CD14-positive monocyte (primary cell): ENCODE measurements around the gene CD276. TPM values are rescaled to one million over a fixed set of nuclear protein-coding genes. Genes with fewer than 3 reads are reported as not detected.
A peak's percentile ranks its signal among the peaks of the same experiment; 100 is the strongest.

Experiments used
- DNase-seq, 3 donors: peaks; one replicate each; pipeline ENCODE4 v3.0.0-alpha.2; 2011 to 2022
- H2AFZ ChIP-seq: 2 replicates; pipeline ENCODE4 v1.6.0; 2012; ENCODE audit warnings: mild to moderate bottlenecking, low read depth, low read length, inconsistent platforms; ENCODE audit not compliant: insufficient read depth, poor library complexity, severe bottlenecking
- H3K27ac ChIP-seq, 2 donors: 1 replicate in 1 of 2; 2 replicates in 1 of 2; pipeline ENCODE4 v1.5.1; 2012 to 2013; ENCODE audit warnings: low read length in 2 of 2, control low read depth in 1 of 2, inconsistent platforms in 1 of 2, low read depth in 1 of 2, mild to moderate bottlenecking in 1 of 2
- H3K27me3 ChIP-seq, 2 donors: one replicate each; pipeline versions ENCODE4 v1.6.0 to v1.6.1; 2011 to 2013; ENCODE audit warnings: low read length in 2 of 2; ENCODE audit not compliant: control insufficient read depth in 2 of 2, insufficient read depth in 2 of 2
- H3K36me3 ChIP-seq, 2 donors: replicated peaks in 1 of 2; 1 replicate in 1 of 2; 2 replicates in 1 of 2; pipeline versions ENCODE4 v1.5.1 to v1.6.1; 2012 to 2013; ENCODE audit warnings: low read length in 2 of 2, control low read depth in 1 of 2, inconsistent platforms in 1 of 2, mild to moderate bottlenecking in 1 of 2; ENCODE audit not compliant: insufficient read depth in 2 of 2, control insufficient read depth in 1 of 2
- H3K4me1 ChIP-seq, 2 donors: 1 replicate in 1 of 2; 2 replicates in 1 of 2; pipeline versions ENCODE4 v1.5.1 to v1.6.1; 2012 to 2013; ENCODE audit warnings: low read length in 2 of 2, control low read depth in 1 of 2, inconsistent platforms in 1 of 2, mild to moderate bottlenecking in 1 of 2, moderate library complexity in 1 of 2; ENCODE audit not compliant: insufficient read depth in 2 of 2, control insufficient read depth in 1 of 2
- H3K4me2 ChIP-seq: replicated peaks from 2 replicates; pipeline ENCODE3; 2012; ENCODE audit warnings: low read length, moderate library complexity, mild to moderate bottlenecking; ENCODE audit not compliant: poor library complexity, severe bottlenecking; ENCODE audit errors: extremely low read depth
- H3K4me3 ChIP-seq, 3 experiments: fragments of 200-600 bp in 1 of 3; sonication (generic) in 1 of 3; replicated peaks in 1 of 3; 1 replicate in 2 of 3; 2 replicates in 1 of 3; pipeline ENCODE4 v1.5.1; 2011 to 2013; ENCODE audit warnings: low read length in 3 of 3, mild to moderate bottlenecking in 3 of 3, control low read depth in 2 of 3, low read depth in 2 of 3, inconsistent platforms in 1 of 3, moderate library complexity in 1 of 3
- H3K79me2 ChIP-seq: 2 replicates; pipeline ENCODE4 v1.6.0; 2012; ENCODE audit warnings: mild to moderate bottlenecking, control low read depth, inconsistent platforms, low read length, moderate library complexity; ENCODE audit not compliant: insufficient read depth
- H3K9ac ChIP-seq: 2 replicates; pipeline ENCODE4 v1.6.0; 2017; ENCODE audit warnings: low read length, mild to moderate bottlenecking; ENCODE audit not compliant: insufficient read depth, poor library complexity, severe bottlenecking
- H3K9me3 ChIP-seq, 2 donors: replicated peaks in 1 of 2; 1 replicate in 1 of 2; 2 replicates in 1 of 2; pipeline versions ENCODE4 v1.5.1 to v1.6.1; 2012 to 2013; ENCODE audit warnings: low read length in 2 of 2, control low read depth in 1 of 2; ENCODE audit not compliant: control insufficient read depth in 1 of 2, insufficient read depth in 1 of 2
- H4K20me1 ChIP-seq: 2 replicates; pipeline ENCODE4 v1.6.0; 2012; ENCODE audit warnings: mild to moderate bottlenecking, low read length, control low read depth, moderate library complexity; ENCODE audit not compliant: insufficient read depth
- H3K27ac Mint-ChIP-seq, 7 donors: one replicate each; pipeline ENCODE4 v1.8.0; 2020; ENCODE audit warnings: mild to moderate bottlenecking in 7 of 7, mixed read lengths in 7 of 7, moderate library complexity in 6 of 7, inconsistent platforms in 2 of 7
- H3K27me3 Mint-ChIP-seq, 3 donors: one replicate each; pipeline ENCODE4 v1.8.0; 2021 to 2022; ENCODE audit warnings: low read depth in 3 of 3, mild to moderate bottlenecking in 3 of 3, mixed read lengths in 3 of 3, moderate library complexity in 3 of 3, inconsistent platforms in 1 of 3
- H3K36me3 Mint-ChIP-seq, 2 donors: one replicate each; pipeline ENCODE4 v1.8.0; 2020; ENCODE audit warnings: mixed read lengths in 2 of 2, inconsistent platforms in 1 of 2, mild to moderate bottlenecking in 1 of 2
- H3K4me1 Mint-ChIP-seq: one replicate; pipeline ENCODE4 v1.8.0; 2020; ENCODE audit warnings: mild to moderate bottlenecking, mixed read lengths
- H3K4me3 Mint-ChIP-seq, 2 donors: one replicate each; pipeline ENCODE4 v1.8.0; 2020; ENCODE audit warnings: mild to moderate bottlenecking in 2 of 2, mixed read lengths in 2 of 2, moderate library complexity in 1 of 2
- H3K9me3 Mint-ChIP-seq, 7 donors: one replicate each; pipeline ENCODE4 v1.8.0; 2020 to 2022; ENCODE audit warnings: mixed read lengths in 7 of 7, mild to moderate bottlenecking in 6 of 7, moderate library complexity in 6 of 7, inconsistent platforms in 2 of 7
- CTCF ChIP-seq: fragments of 200-600 bp; IDR thresholded peaks from one replicate; pipeline ENCODE4 v1.8.0; 2022; ENCODE audit warnings: antibody characterized with exemption, mild to moderate bottlenecking
- WGBS: methylation state at CpG from one replicate; pipeline ENCODE4 v1.1.5; 2013; ENCODE audit warnings: missing lambda C conversion rate; ENCODE audit not compliant: insufficient coverage; 5-methylcytosine and 5-hydroxymethylcytosine counted together
- intact Hi-C, 2 donors: fragments of 100-400 bp; cut with micrococcal nuclease; formaldehyde crosslinking; loops; one replicate each; pipeline versions ENCODE4 v1.15.0 to v1.15.1; 2023
- polyA plus RNA-seq, 3 donors: library from polyadenylated mRNA; depleted of rRNA in 1 of 3; unstranded in 2 of 3; stranded (reverse) in 1 of 3; fragments of 300-500 nt in 2 of 3; fragments of >200 nt in 1 of 3; fragmentation: Illumina TruSeq in 2 of 3; gene quantifications; 1 replicate in 2 of 3; 2 replicates in 1 of 3; pipeline ENCODE4 v1.2.3, GENCODE V29; 2012 to 2021

CD276 gene
- polyA plus RNA-seq, 3 donors = 0.52 to 0.72 (median 0.64) TPM

GRCh38 chr15:73751511-73751898, 67.3 kb downstream of the CD276 start:
- Mint-ChIP-seq H3K9me3 (peaks cover 0 to 6% (median 2%) of the 10 kb centered on the region in 7 donors), H3K4me1 (peaks cover 2% of the 10 kb centered on the region), H3K27me3 (peaks cover 60 to 89% (median 66%) of the 10 kb centered on the region in 3 donors), H3K4me3 (peak overlapping the region in 1 of 2 donors; percentile 69), H3K27ac (no peak overlapping the region), H3K36me3 (peaks cover 0 to 2% of the 10 kb centered on the region in 2 donors)
- Histone ChIP-seq H3K9me3 (no peaks in the 10 kb centered on the region), H3K9ac (no peak overlapping the region), H3K4me3 (no peak overlapping the region), H3K27me3 (peaks cover 35 to 62% of the 10 kb centered on the region in 2 donors), H2AFZ (no peak overlapping the region), H3K79me2 (no peaks in the 10 kb centered on the region), H3K4me1 (no peaks in the 10 kb centered on the region), H4K20me1 (no peaks in the 10 kb centered on the region), H3K27ac (no peak overlapping the region), H3K36me3 (no peaks in the 10 kb centered on the region), H3K4me2 (no peak overlapping the region)
- WGBS = 30% methylated on average over 3 of the region's 9 CpGs
- intact Hi-C loops = no loop called here
- TF ChIP-seq CTCF = no peak
- DNase-seq = no peak

GRCh38 chr15:73751899-73752805, 68.0 kb downstream of the CD276 start:
- H3K27me3 Mint-ChIP-seq = peaks cover 60 to 84% (median 62%) of the 10 kb centered on the region in 3 donors
- intact Hi-C loops = no loop called here
- Histone ChIP-seq H3K27me3 (peaks cover 37 to 64% of the 10 kb centered on the region in 2 donors), H3K9ac (no peak overlapping the region), H3K4me3 (no peak overlapping the region), H4K20me1 (no peaks in the 10 kb centered on the region), H3K27ac (no peak overlapping the region), H3K4me1 (no peaks in the 10 kb centered on the region), H3K36me3 (no peaks in the 10 kb centered on the region), H2AFZ (no peak overlapping the region), H3K79me2 (no peaks in the 10 kb centered on the region), H3K9me3 (no peaks in the 10 kb centered on the region), H3K4me2 (no peak overlapping the region)
- no peak for DNase-seq
- peak overlapping the region in 1 of 2 donors; percentile 48 for H3K4me3 Mint-ChIP-seq
- H3K36me3 Mint-ChIP-seq = peaks cover 0 to 2% of the 10 kb centered on the region in 2 donors
- H3K9me3 Mint-ChIP-seq = peaks cover 0 to 6% (median 2%) of the 10 kb centered on the region in 7 donors
- WGBS = under 1% methylated on average over 70 of the region's 79 CpGs
- H3K4me1 Mint-ChIP-seq = peaks cover 2% of the 10 kb centered on the region
- H3K27ac Mint-ChIP-seq = no peak overlapping the region
- TF ChIP-seq CTCF = no peak
